M059J (cell line): Measurements from ENCODE around the gene NOTUM. TPM values are rescaled to one million over a fixed set of nuclear protein-coding genes. Genes with fewer than 3 reads are reported as not detected.

Experiments used
- DNase-seq: peaks from one replicate; pipeline ENCODE4 v3.0.0-alpha.2; 2012; ENCODE audit warnings: low read depth
- total RNA-seq: library from RNA; depleted of rRNA; stranded (reverse); fragments of >200 nt; shearing (Covaris generic); gene quantifications from 2 replicates; pipeline ENCODE4 v1.2.3, GENCODE V29; 2014

Gene NOTUM
- total RNA-seq, 1 experiment from 2014 or later: 3.0 TPM

GRCh38 chr17:81935709-81936084, 25.3 kb downstream of the NOTUM start:
- DNase-seq: no peak

DNA sequence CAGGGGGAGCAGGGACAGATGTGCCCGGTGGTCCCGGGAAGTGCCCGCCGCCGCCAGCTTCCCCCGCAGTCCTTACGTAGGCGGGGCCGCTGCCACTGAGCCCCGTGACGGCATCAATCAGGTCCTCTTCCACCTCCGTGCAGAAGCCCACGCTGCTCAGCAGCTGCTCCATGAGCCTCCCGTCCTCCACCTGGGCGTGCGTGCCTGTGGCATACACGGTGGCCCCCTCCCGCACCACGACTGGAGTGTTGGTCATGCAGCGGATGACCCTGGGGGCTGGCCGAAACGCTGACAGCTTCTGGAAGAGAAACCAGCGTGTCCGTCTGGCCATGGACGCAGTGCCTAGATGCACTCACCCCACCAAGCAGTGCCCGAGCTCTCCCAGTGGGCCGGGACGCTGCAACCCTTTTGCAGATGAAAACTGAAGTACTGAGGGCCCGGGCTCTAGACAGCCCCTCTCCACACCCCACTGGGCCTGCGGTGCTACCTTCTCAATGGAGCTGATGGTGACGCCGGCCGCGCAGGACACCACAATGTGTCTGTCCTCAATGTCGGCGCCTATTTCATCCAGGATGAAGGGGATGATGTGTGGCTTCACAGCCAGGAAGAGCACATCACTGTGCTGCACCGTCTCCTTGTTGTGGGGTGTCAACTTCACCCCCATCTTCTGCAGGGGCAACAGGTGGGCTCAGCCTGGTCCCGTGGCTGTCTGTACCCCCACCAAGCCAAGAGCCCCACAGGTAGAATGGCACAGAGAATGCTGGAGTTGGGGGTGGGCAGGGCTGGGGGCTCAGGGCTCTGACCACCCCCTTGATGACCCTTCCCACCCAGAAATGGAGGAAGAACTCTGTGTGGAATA, 25.9 kb downstream of the NOTUM start:
- DNase-seq: no peak

DNA sequence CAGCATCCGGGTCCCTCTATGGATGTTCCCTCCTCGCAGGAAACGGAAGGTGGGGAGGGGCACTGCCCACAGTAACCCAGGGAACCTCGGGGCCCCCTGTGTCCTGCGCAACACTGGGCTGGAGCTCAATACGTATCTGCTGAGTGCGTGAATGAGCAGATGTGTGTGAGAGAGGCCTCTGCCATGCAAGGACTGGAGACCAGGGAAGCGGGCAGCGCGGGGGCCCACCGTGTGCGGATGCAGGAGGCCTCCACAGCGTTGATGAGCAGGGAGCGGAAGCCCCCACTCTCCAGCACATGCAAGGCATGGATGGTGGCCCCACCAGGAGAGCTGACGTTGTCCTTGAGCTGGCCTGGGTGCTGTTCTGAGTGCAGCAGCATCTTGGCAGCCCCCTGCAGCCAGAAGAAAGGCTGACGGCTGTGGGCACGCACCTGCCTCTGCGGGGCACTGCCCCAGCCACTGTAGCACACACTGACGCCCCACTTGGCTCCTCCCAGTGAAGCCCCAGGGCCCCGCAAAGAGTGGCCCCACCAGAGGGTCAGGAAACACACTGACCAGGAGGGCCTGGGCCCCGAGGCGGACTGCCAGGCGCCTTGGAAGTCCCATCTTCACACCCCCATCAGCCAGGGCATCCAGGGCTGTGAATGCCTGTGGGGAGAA, 26.8 kb downstream of the NOTUM start:
- no peak for DNase-seq

GRCh38 chr17:81933178-81933699, 27.7 kb downstream of the NOTUM start:
- no peak for DNase-seq

DNA sequence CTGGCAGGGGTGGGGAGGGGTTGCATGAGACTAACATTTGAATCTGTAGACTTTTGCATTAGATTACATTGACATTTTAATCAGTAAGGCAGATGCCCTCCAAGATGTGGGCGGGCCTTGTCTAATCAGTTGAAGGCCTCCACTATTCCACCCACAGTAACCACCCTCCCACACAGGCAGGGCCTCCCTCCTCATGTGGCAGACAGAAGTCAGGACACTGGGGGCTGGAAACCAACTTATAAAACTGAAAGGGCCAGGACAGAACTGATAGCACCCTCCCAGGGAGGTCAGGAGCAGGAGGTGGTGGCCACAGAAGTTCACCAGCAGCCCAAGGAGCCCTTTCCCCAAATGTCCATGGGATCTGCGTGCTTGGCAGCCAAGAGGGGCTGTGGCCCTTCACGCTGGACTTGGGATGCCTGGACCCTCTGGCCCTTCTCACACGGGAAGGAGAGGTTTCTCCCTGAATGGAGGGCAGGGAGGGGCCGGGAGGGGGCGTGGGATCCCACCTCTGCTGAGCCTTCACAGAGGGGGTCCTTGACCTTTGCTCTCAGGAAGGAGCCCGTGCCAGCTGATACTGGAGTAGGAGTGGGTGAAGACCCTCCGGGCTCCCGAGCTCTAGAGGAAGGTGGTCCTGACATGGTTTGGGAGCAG, 28.5 kb downstream of the NOTUM start:
- no peak for DNase-seq

- DNase-seq: no peak
Observed at GRCh38 chr17:81931557-81932332, 29.2 kb downstream of the NOTUM start.

GRCh38 chr17:81931189-81931556, 29.8 kb downstream of the NOTUM start:
- DNase-seq: no peak

- DNase-seq: no peak
Observed at GRCh38 chr17:81930142-81931125, 30.6 kb downstream of the NOTUM start.

GRCh38 chr17:81929253-81930141, 31.5 kb downstream of the NOTUM start:
- DNase-seq: no peak

DNA sequence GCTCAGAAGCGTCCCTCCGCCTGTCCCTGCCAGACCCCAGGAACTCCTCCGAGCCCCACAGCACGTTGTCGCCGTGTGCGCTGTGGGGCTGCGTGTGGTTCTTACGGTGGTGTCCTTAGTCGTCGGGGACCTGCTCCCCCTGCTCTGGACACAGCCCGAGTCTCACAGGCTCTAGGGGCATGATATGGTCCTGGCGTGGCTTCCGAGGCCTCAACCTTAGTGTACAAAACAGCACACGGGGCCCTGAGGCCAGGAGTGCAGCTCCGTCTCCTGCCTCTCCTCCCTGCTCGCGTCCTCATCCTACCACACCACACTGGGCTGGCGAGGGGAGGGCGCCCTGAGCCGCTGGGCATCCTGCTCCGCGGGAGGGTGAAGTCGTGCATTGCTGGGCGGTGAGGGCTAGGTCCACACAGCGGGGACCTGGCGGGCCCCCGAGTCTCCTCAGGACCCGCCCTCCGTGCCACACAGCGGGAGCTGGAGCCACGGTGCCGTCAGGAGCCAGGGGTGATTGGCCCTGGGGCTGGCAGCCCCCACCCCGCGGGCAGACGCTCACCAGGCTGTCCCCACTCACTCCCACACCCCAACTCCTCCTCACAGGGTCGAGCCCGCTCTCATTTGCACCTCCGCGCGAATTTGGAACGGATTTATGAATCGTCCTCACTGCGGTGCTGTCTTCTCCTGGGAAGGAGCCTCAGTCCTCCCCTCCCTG, 32.3 kb downstream of the NOTUM start:
- no peak for DNase-seq

DNA sequence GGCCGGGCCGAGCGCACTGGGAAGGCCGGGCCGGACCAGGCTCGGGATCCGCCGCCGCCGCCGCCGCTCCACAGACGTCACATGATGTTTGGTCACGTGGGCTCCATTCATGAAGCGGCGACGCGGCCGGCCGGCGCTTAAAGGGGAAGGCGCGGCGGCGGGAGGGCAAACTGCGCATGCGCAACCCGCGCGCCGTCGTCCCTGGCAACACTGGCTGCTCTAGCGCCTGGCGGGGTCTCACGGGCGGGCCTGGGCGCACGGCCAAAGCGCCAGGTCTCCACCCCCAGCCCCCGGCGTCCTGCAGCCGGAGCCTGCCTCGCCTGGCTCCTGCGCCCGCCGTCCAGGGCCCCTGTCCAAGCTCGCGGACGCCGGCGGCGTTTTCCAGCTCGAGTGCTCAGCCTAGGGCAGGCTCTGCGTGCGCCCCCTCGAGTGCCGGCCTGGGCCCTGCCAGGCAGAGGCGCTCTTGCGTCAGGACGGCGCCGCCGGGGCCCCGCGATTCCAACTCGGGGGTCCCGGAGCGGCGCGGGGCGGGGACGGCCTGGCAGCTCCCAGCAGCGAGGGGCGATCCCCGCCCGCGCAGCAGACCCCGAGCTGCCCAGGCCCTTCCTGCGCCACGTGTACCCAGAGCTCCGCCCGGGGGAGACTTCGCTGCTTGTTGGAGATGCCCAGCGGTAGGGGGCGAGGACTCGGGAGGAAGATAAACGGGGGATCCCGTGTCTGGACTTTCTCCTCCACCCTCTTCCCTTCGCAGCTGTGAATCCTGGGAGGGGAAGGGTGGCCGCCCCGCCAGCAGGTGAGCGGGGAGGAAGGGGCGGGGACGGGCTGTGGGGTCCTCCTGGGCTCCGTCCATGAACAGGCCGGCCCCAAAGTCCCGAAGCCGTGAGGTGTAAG, 33.1 kb downstream of the NOTUM start, which contains the start of gene MAFG:
TSS of gene MAFG (minus strand) at position 83 of the 891 bp plus-strand sequence. CDS start 4,550 bp downstream, outside the sequence.
- peak; percentile 93 for DNase-seq

DNA sequence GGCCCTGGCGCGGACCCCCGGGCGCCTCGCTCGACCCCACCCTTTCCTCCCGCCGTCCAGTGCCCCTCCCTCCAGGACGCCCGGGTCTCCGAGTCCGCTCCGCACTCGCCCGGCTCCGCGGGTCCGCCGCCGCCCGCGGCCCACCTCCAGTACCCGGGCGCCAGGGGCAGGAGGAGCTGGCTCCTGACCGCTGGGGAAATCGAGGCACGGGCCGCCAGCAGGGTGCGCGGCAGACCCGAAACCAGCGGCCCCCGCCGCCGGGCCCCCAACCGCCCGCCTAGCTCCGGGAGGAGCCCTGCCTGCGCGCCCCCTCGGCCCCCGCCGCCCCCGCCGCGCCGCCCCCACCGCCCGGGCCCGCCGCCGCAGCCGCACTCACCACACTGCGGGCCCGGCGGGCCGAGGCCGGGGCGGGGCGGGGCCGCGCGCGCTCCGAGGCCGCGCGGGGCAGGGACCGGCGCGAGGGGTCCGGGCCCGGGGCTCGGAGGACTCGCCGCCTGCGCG, 33.8 kb downstream of the NOTUM start:
- no peak for DNase-seq

- peak; percentile 83 for DNase-seq
Observed at GRCh38 chr17:81926451-81927151, 34.4 kb downstream of the NOTUM start.

DNA sequence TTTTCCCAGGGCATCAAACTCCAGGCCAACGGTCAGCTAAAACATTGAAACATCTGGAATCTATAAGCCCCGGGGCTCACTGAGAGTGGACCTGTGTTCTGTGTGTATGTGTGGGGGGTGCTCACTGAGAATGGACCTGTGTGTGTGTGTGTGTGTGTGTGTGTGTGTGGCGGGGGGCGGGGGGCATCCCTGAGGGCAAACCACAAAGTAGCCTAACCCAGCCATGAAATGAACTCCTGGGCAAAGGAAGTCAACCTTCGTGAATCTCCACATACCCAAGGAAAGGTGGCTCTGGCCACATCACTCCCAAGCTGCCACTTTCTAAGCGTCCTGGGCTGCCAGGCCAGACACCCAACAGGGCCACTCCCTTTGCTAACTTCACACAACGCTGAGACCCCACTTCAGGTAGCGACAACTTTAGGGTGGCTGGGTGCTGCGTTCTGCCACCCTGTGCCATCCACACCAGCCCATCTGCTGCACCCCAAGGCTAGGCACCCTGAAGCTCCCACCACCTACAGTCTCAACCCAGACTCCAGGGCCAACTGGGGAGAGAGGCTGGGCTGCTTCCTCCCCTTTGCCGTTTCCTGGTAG, 35.0 kb downstream of the NOTUM start:
- no peak for DNase-seq

DNA sequence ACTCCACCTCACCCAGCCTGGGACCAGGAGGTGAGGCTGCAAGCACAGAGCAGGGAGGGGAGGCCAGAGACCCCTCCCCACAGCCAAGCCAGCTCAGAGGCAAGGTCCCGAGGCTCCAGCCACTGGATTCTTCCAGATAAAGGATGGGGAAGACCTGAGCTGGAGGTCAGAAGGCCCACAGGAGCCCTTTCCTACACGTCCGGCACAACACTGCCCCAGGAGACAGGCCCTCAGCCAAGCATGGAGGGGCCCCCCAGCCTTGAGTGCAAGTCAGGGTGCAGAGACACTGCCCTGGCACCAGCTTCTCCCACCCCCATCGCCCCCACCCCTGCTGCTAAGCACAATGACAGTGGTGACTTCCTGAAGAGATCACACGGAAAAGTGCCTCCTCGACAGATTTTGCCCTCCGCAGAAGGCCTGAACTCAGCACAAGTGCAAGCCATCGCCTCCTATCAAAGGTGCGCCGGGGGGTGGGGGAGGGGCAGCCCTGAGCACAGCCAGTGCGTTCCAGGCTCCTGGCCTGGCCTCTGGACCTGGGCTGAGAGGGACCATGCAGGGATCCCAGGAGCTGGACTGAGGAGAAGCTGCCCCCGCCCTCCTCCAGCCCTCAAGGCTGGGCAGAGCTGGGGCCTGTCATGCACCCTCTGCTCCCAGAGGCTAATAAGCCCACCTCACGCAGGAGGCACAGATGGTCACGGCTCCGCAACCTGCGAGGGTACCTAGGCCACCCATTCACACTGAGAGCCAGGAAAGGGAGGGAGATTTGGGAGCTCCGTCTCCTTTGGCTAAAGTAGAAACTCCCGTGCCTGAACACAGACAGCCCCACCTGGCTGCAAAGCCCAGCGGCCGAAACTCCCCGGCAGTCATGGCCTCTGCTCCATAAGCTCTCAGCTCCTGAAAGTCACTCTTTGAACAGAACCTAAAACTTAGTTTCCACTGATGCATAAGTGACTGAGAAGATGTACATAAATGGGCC, 36.1 kb downstream of the NOTUM start:
- no peak for DNase-seq
